IPS DF 6.9 (cell line): ENCODE data around the gene YARS1.

ENCODE experiments used
- DNase-seq: peaks from one replicate; pipeline ENCODE4 v3.0.0-alpha.2; 2013; ENCODE audit warnings: low read depth, low spot score
- H3K27ac ChIP-seq: one replicate; pipeline ENCODE4 v1.5.1; 2013; ENCODE audit warnings: low read length, control low read depth
- H3K27me3 ChIP-seq: 2 replicates; pipeline ENCODE4 v1.6.1; 2013; ENCODE audit warnings: mild to moderate bottlenecking, low read length; ENCODE audit not compliant: control insufficient read depth, insufficient read depth
- H3K36me3 ChIP-seq: 2 replicates; pipeline ENCODE4 v1.6.1; 2013; ENCODE audit warnings: low read length; ENCODE audit not compliant: control insufficient read depth, insufficient read depth
- H3K4me1 ChIP-seq: 2 replicates; pipeline ENCODE4 v1.6.1; 2013; ENCODE audit warnings: low read length; ENCODE audit not compliant: control insufficient read depth, insufficient read depth
- H3K4me3 ChIP-seq: 2 replicates; pipeline ENCODE4 v1.5.1; 2013; ENCODE audit warnings: mild to moderate bottlenecking, low read length
- H3K9me3 ChIP-seq: 2 replicates; pipeline ENCODE4 v1.6.1; 2013; ENCODE audit warnings: low read length, inconsistent platforms; ENCODE audit not compliant: control insufficient read depth, insufficient read depth
- WGBS: extraction: QIAGEN DNeasy Blood & Tissue Kit; methylation state at CpG from one replicate; pipeline ENCODE4 v1.1.7; 2013; ENCODE audit warnings: mixed read lengths, missing lambda C conversion rate; ENCODE audit not compliant: insufficient read length, insufficient coverage; 5-methylcytosine and 5-hydroxymethylcytosine counted together

YARS1 gene

DNA sequence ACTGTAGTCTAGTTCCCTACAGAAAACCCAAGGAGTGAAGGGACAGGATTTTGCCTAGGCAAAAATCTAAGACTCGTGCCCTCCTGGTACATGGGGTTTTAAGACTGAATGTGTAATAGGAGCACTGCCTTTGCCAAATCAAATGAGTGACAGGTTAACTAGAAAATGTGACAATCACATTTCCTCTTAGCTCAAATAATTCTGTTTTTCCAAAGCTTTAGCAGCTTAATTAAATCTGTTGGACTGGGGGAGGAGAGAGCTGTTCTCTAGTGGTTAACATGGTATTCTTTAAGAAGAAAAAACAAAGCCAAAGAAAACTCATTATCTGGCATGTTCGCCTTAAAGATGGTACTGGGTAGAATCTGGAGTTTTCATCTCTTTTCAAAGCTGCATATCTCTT, 41.0 kb upstream of the YARS1 start:
- no peak for DNase-seq
- Histone ChIP-seq H3K27me3 (no peaks in the 10 kb centered on the region), H3K9me3 (no peaks in the 10 kb centered on the region), H3K27ac (no peak overlapping the region), H3K4me3 (no peak overlapping the region), H3K4me1 (no peaks in the 10 kb centered on the region), H3K36me3 (no peaks in the 10 kb centered on the region)
- WGBS: no CpG with 5 or more reads among the region's 2 CpGs

DNA sequence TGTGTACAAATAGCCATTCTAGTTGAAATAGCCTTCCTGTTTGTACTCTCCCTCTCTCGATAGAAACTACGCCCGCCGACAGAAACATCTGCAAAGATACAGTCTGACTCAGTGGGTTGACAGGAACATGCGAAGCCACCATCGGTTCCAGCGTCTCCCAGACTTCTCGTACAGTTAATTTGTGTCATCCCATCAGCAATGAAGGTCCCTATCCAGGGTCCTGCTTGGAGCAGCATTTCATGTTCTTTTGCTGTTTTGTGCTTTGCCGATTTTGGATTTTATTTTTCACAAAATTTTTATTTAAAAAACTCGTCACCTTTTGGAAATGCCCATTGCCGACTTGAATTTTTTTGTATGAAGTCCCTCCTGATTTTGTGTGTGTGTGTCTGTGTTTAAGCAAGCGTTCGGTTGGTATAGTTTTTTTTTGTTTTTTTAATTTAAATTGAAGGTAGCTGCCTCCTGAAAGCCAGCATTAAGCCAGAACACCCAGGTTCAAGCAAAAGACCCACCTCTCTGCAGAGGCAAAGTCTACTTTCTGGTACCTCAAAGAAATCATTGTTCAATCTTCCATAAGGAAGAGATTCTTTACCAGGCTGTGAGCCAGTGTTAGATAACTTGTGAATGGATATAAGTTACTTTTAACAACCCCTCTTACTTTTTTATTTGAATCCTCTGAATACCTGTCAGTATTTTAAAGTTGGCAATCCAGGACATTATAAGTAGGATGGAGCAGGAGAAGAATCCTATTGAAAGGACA, 38.9 kb upstream of the YARS1 start:
- H3K36me3 ChIP-seq: 0 out of 2 replicates have a peak, but pooled peaks cover 2% of the 10 kb centered on the region
- no peak for DNase-seq
- no peaks in the 10 kb centered on the region for H3K4me1 ChIP-seq
- no peak overlapping the region for H3K27ac ChIP-seq
- no peaks in the 10 kb centered on the region for H3K9me3 ChIP-seq
- no peak overlapping the region for H3K4me3 ChIP-seq
- WGBS: 100% methylated on average over 2 of the region's 13 CpGs
- H3K27me3 ChIP-seq: no peaks in the 10 kb centered on the region

- Histone ChIP-seq H3K4me1 (no peaks in the 10 kb centered on the region), H3K27me3 (no peaks in the 10 kb centered on the region), H3K4me3 (no peak overlapping the region), H3K36me3 (0 out of 2 replicates have a peak, but pooled peaks cover 2% of the 10 kb centered on the region), H3K9me3 (no peaks in the 10 kb centered on the region), H3K27ac (no peak overlapping the region)
- DNase-seq: no peak
- no CpG with 5 or more reads among the region's 2 CpGs for WGBS
Observed at GRCh38 chr1:32848354-32849063, 31.4 kb upstream of the YARS1 start.

- DNase-seq: no peak
- H3K9me3 ChIP-seq: no peaks in the 10 kb centered on the region
- no peaks in the 10 kb centered on the region for H3K27me3 ChIP-seq
- no peak overlapping the region for H3K4me3 ChIP-seq
- peaks cover 6% of the 10 kb centered on the region; the same call in 1 of the 2 replicates for H3K36me3 ChIP-seq
- H3K4me1 ChIP-seq: no peaks in the 10 kb centered on the region
- no CpG with 5 or more reads among the region's 1 CpG for WGBS
- H3K27ac ChIP-seq: no peak overlapping the region
Observed at GRCh38 chr1:32831878-32832277, 14.7 kb upstream of the YARS1 start.

GRCh38 chr1:32830092-32830852, 13.1 kb upstream of the YARS1 start:
- H3K36me3 ChIP-seq: peaks cover 13% of the 10 kb centered on the region; the same call in 1 of the 2 replicates
- DNase-seq: no peak
- WGBS: no CpG with 5 or more reads among the region's 6 CpGs

GRCh38 chr1:32828341-32828740, 11.2 kb upstream of the YARS1 start:
- no CpG with 5 or more reads among the region's 7 CpGs for WGBS
- H3K9me3 ChIP-seq: no peaks in the 10 kb centered on the region
- H3K36me3 ChIP-seq: peaks cover 13% of the 10 kb centered on the region; the same call in 1 of the 2 replicates
- DNase-seq: no peak
- no peaks in the 10 kb centered on the region for H3K4me1 ChIP-seq
- no peak overlapping the region for H3K4me3 ChIP-seq
- H3K27ac ChIP-seq: no peak overlapping the region
- no peaks in the 10 kb centered on the region for H3K27me3 ChIP-seq

More at GRCh38 chr1:32830092-32830852, 13.1 kb upstream of the YARS1 start:
- H3K9me3 ChIP-seq: no peaks in the 10 kb centered on the region
- H3K27me3 ChIP-seq: no peaks in the 10 kb centered on the region
- H3K27ac ChIP-seq: no peak overlapping the region
- H3K4me1 ChIP-seq: no peaks in the 10 kb centered on the region
- H3K4me3 ChIP-seq: no peak overlapping the region

DNA sequence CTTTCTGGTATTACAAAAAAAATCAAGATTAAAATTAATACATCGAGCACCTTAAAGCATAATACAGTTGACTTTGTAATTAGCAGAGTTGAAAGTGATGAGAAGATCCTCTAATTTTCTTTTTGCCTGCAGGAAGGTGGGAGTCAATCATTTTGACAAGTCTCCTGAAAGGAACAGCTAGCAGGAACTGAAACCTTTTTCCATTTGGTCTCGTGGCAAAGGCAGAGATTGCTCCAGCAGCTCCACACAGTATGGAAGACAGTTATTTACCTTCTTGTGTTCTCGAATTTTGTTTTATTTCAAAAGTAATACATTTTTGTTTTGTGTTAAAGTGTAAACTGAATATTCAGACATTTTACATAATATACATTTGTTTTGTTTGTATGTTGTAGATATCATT, 8.0 kb upstream of the YARS1 start:
- Histone ChIP-seq H3K4me1 (no peaks in the 10 kb centered on the region), H3K27ac (no peak overlapping the region), H3K27me3 (no peaks in the 10 kb centered on the region), H3K9me3 (no peaks in the 10 kb centered on the region), H3K36me3 (peaks cover 13% of the 10 kb centered on the region; the same call in 1 of the 2 replicates), H3K4me3 (no peak overlapping the region)
- DNase-seq: no peak
- no CpG with 5 or more reads among the region's 3 CpGs for WGBS

- H3K27me3 ChIP-seq: no peaks in the 10 kb centered on the region
- no peak for DNase-seq
- WGBS: no CpG with 5 or more reads among the region's 11 CpGs
- no peak overlapping the region; the same call in 1 of the 2 replicates for H3K4me3 ChIP-seq
- no peaks in the 10 kb centered on the region for H3K36me3 ChIP-seq
- H3K27ac ChIP-seq: peak overlapping the region; percentile 29
- H3K9me3 ChIP-seq: no peaks in the 10 kb centered on the region
- no peaks in the 10 kb centered on the region for H3K4me1 ChIP-seq
Observed at GRCh38 chr1:32818804-32819541, 1.8 kb upstream of the YARS1 start.

GRCh38 chr1:32817815-32818786, 943 bp upstream of the YARS1 start:
- Histone ChIP-seq H3K9me3 (no peaks in the 10 kb centered on the region), H3K27me3 (no peaks in the 10 kb centered on the region), H3K4me3 (peak overlapping the region; percentile 80), H3K4me1 (no peaks in the 10 kb centered on the region), H3K27ac (peak overlapping the region; percentile 29), H3K36me3 (no peaks in the 10 kb centered on the region)
- no CpG with 5 or more reads among the region's 51 CpGs for WGBS
- DNase-seq: peak; percentile 39
